ENCODE results near the gene NFIA.

- TF ChIP-seq POLR2AphosphoS5 (IDR thresholded peaks at IDR 0.05; ENCODE audit: low read depth, low read length): no peak
- no peak for TF ChIP-seq POLR2A (IDR thresholded peaks at IDR 0.05; ENCODE audit: low read depth, low read length)
- TF ChIP-seq TAF1 (IDR thresholded peaks at IDR 0.05; ENCODE audit: low read depth, low read length): no peak
- TF ChIP-seq SPI1 (IDR thresholded peaks at IDR 0.05; ENCODE audit: low read depth, low read length): no peak
- TF ChIP-seq POU2F2 (IDR thresholded peaks at IDR 0.05; ENCODE audit: low read depth, low read length): no peak
These were observed 189.0 kb downstream of the NFIA start for GRCh38 chr1:61271412-61271789.

Data from GM12891 (cell line).